ENCODE results near the gene COBLL1.
"Not testable (repeated sequence)": the region's sequence is repeated elsewhere in the genome, so short reads cannot be mapped to it uniquely, and the experiment has no call there.

The COBLL1 gene, protein sequence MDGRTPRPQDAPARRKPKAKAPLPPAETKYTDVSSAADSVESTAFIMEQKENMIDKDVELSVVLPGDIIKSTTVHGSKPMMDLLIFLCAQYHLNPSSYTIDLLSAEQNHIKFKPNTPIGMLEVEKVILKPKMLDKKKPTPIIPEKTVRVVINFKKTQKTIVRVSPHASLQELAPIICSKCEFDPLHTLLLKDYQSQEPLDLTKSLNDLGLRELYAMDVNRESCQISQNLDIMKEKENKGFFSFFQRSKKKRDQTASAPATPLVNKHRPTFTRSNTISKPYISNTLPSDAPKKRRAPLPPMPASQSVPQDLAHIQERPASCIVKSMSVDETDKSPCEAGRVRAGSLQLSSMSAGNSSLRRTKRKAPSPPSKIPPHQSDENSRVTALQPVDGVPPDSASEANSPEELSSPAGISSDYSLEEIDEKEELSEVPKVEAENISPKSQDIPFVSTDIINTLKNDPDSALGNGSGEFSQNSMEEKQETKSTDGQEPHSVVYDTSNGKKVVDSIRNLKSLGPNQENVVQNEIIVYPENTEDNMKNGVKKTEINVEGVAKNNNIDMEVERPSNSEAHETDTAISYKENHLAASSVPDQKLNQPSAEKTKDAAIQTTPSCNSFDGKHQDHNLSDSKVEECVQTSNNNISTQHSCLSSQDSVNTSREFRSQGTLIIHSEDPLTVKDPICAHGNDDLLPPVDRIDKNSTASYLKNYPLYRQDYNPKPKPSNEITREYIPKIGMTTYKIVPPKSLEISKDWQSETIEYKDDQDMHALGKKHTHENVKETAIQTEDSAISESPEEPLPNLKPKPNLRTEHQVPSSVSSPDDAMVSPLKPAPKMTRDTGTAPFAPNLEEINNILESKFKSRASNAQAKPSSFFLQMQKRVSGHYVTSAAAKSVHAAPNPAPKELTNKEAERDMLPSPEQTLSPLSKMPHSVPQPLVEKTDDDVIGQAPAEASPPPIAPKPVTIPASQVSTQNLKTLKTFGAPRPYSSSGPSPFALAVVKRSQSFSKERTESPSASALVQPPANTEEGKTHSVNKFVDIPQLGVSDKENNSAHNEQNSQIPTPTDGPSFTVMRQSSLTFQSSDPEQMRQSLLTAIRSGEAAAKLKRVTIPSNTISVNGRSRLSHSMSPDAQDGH

DNA sequence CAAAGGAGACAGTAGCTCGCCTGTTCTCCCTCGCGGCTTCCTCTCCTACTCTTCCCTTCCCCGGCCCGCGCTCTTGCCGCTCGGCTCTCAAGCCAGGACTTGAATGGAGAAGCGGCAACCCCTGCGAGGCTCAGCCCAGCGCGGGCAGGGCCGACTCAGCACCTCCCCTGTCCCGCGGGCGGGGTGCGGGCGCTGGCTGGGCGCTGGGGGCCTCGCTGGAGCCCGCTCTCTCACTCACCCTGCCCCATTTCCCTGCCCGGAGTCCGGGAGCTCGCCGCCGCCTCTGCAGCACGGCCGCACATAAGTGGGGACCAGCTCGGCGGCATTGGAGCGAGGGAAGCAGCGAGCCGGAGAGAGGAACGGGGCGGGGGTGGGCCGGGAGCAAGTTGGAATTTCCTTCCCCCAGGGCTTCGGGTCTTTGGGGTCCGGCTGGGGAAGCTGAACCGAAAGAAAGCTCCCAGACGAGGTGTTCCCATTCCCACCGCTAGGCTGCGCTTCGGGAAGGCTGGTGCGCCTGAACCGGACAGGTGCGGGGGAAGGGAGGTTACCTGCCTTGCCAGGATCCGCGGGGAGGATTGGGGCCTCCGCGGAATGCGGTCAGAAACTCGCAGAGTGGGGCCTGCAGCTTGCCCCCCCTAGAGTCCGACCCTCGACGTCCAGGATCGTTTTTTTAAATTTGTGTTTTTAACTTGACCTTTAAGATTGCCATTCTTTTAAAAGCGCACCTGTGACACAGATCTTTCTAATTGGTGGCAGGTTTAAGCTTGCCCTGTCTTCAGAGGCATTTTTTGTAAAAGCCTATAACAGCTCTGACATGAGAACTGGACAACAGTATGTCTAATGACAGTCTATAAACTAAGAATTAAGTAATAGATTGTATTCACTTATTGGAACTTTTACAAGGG lies at the start of gene COBLL1:
TSS of gene COBLL1 (minus strand) at position 105 of the 905 bp plus-strand sequence. CDS start 627 bp downstream, outside the sequence.
- no peak for DNase-seq

DNA sequence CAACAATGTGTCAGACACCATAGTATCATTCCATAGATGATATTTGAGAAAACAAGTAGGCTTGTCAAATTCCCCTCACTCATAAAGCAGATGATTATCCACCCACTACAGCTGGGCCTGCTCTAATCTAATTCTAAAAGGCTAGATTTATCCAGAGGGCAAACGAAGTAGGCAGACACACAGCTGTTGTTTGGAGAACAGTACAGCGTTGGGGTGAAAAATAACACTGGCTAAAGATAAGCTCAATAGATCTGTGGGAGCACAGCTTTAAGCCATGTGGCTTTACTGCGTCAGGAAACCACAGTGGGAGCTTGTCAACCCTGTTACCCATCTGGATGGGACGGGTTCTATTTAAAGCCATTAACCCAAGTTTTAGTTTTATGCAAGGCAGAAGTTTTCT lies 48.9 kb upstream of the COBLL1 start:
- no peak for DNase-seq

- DNase-seq: no peak
Measured at GRCh38 chr2:164888592-164888991, 47.0 kb upstream of the COBLL1 start.

DNA sequence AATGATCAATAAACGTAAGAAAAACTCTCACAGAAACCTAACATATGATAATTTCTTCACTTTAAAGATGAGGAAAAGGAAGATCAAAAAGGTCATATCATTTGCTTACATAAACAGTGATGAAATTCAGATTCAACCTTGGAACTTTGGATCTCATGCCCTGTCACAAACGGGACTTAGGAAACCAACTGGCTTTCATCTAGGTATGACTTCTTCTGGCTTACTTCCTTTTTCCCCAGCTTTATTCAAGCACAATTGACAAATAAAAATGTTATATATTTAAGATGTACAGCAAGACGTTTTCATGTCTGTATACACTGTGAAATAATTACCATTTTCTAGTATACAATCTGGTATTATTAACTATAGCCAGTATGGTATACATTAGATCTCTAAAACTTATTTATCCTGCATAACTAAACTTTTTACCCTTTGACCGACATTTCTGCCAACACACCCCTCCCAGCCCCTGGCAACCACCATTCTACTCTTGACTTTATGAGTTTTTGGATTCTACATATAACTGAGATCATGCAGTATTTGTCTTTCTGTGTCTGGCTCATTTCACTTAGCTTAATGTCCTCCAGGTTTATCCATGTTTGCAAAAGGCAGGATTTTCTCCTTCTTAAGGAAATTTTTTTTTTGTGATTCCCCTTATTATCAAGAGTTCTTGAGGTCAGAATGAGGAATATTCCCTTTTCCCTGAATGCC lies 46.0 kb upstream of the COBLL1 start:
- DNase-seq: no peak

GRCh38 chr2:164882276-164882675 lies 40.7 kb upstream of the COBLL1 start:
- DNase-seq: no peak

DNA sequence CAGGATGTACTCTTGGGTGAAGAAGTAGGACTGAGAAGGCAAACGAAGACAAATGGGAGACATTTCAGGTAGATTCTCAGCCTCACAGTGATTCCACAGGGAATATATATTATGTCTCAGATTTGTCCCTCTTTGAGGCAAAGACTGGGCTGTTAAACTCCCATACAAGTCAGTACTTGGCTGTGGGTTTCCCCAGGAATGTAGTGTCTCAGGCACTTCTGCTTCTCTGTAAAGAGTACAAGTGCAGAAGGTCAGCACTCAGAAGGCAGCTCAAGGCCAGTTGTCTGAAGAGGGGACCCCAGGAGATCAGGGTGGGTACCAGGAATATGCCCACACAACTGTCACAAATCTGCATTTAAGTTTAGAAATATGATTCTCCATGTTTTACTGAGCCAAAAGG lies 39.9 kb upstream of the COBLL1 start:
- DNase-seq: no peak

DNA sequence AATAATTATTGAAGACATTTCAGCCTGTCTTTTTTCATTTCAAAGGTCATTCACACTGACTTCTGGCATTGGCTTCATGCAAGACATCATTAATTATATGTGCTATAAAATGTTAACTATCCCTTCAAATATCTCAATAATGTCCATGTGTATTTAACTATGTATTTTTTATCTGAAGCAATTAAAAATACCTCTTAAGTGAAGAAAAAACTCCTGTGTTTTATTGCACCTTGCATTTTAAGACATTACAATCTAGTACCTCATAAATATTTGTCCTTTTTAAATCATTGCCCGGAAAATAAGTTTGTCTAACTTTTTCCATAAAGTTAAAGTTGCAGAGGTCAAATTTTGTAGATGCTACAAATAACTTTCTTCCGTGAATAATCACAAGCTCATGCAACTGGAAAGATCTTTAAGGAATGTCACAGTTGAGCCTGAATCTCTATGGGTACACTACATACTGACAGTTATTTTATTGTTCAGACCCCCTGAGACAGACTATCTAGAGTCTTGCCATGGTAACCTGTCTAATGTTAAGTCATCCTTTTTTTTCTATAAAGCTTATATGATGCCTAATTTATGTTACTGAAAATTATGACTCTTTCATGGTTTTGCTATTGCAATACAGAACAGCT lies 38.4 kb upstream of the COBLL1 start:
- DNase-seq: no peak

GRCh38 chr2:164877927-164878326 lies 36.3 kb upstream of the COBLL1 start:
- no peak for DNase-seq

DNA sequence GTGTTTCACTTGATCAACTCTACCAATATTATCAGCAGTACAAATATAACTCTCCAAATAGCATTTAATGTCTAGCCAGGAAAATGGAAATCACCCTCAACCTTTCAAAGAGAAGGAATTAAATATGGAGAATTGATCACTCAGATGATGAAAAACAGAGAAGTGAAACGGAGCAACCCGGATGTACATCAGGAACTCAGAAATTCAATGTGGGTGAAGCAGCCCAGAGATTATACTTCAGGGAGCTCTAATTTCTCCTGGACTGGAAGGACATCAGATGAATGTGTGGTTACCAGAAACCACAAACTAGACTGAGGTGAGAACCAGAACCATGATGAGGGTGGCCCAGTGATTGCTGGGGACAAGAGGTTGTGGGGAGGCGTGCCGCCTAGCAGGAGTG lies 35.5 kb upstream of the COBLL1 start:
- no peak for DNase-seq

- DNase-seq: no peak
Measured at GRCh38 chr2:164875334-164876205, 33.9 kb upstream of the COBLL1 start.

- no peak for DNase-seq
Measured at GRCh38 chr2:164873210-164873908, 31.7 kb upstream of the COBLL1 start.

GRCh38 chr2:164871404-164871803 lies 29.8 kb upstream of the COBLL1 start:
- no peak for DNase-seq

DNA sequence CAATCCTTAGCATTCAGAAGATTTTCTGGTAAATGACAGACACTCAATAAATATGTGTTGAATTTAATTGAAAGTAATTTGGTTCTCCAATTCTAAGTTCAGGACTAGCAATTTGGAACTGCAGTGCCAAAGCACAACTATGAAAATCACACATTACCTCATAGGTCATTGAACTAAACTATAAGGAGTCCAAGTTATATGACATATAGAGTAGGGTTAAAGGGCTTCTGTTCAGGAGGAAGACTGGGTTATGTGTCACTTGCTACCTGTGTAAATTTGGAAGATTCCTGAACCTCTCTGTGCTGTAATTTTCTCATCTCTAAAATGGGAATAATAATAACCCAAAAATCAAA lies 27.8 kb upstream of the COBLL1 start:
- DNase-seq: no peak

- no peak for DNase-seq
Measured at GRCh38 chr2:164868563-164869419, 27.2 kb upstream of the COBLL1 start.

DNA sequence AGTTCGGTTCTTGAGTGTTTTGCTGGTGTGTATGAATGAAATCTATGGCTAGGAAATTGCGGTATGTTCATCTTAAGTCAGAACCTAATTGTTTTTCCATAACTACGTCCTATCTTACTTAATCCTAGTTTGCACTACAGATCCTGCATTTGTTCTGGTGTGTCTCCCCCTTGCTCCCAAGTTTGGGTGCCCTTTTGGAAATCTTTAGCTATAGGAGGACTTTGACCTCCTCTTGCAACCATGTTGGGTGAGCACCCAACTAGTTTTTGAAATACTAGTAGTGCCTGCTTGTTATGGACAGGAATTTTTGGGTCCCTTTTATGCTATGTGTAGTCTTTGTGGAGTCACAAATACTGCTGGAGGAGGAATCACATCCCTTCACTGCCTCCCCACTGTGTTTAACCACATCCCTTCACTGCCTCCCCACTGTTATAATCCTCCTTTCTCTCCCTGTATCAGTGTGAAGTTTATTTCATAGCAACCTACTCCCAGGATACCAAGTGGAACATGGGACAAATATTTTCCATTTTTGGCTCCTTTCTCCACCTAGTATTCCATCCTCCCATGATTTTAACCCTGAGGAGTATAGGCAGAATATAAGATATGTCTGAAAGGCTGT lies 26.3 kb upstream of the COBLL1 start:
- no peak for DNase-seq

- not testable (repeated sequence) for DNase-seq
Measured at GRCh38 chr2:164866381-164866780, 24.8 kb upstream of the COBLL1 start.

GRCh38 chr2:164860694-164861042 lies 19.0 kb upstream of the COBLL1 start:
- DNase-seq: no peak

All from activated effector memory CD4-positive, alpha-beta T cell treated with Interleukin-2 at 50 U/mL for 16 hours (primary cell).